C4-2B (cell line): ENCODE results near the gene DUOXA2.

Experiments
- ZFX ChIP-seq: fragments of 450-650 bp; IDR thresholded peaks from 2 replicates; pipeline ENCODE4 v1.6.1; 2017
- TF ChIP-seq, protein P1 (sequence below): fragments of 450-650 bp; conservative IDR thresholded peaks from 2 replicates; pipeline ENCODE4 v1.5.1; 2017; ENCODE audit warnings: mild to moderate bottlenecking

DNA sequence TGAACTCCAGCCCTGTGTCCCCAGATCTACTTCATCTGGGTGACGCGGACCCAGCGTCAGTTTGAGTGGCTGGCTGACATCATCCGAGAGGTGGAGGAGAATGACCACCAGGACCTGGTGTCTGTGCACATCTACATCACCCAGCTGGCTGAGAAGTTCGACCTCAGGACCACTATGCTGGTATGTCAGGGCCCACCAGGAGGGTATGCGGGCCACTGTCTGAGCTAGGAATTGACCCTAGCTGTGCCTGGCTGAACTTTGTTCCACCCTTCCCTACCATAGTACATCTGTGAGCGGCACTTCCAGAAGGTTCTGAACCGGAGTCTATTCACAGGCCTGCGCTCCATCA is 49.4 kb downstream of the DUOXA2 start:
- TF ChIP-seq, protein P1, sequence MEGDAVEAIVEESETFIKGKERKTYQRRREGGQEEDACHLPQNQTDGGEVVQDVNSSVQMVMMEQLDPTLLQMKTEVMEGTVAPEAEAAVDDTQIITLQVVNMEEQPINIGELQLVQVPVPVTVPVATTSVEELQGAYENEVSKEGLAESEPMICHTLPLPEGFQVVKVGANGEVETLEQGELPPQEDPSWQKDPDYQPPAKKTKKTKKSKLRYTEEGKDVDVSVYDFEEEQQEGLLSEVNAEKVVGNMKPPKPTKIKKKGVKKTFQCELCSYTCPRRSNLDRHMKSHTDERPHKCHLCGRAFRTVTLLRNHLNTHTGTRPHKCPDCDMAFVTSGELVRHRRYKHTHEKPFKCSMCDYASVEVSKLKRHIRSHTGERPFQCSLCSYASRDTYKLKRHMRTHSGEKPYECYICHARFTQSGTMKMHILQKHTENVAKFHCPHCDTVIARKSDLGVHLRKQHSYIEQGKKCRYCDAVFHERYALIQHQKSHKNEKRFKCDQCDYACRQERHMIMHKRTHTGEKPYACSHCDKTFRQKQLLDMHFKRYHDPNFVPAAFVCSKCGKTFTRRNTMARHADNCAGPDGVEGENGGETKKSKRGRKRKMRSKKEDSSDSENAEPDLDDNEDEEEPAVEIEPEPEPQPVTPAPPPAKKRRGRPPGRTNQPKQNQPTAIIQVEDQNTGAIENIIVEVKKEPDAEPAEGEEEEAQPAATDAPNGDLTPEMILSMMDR: no peak
- TF ChIP-seq ZFX: no peak
